Stimulated activated naive CD4-positive, alpha-beta T cell treated with Interleukin-2 at 50 U/mL for 16 hours (primary cell): ENCODE results near the gene FZD10.

Experiments used
- DNase-seq: peaks from one replicate; lab custom pipeline; 2025; lab: John Stamatoyannopoulos, UW

FZD10 gene

GRCh38 chr12:130154276-130155070 lies 7.8 kb upstream of the FZD10 start:
- DNase-seq, result no peak

- DNase-seq, result no peak
Measured at GRCh38 chr12:130155416-130156073, 6.7 kb upstream of the FZD10 start.

GRCh38 chr12:130156652-130157275 lies 5.5 kb upstream of the FZD10 start:
- DNase-seq, result no peak

- DNase-seq, result no peak
Measured at GRCh38 chr12:130157998-130158753, 4.1 kb upstream of the FZD10 start.

GRCh38 chr12:130158754-130159059 lies 3.6 kb upstream of the FZD10 start:
- no peak for DNase-seq

GRCh38 chr12:130160306-130160705 lies 2.0 kb upstream of the FZD10 start:
- DNase-seq, result no peak

- DNase-seq, result no peak
Measured at GRCh38 chr12:130160711-130161231, 1.5 kb upstream of the FZD10 start.

- DNase-seq, result no peak
Measured at GRCh38 chr12:130161261-130162243, 712 bp upstream of the FZD10 start.

GRCh38 chr12:130162745-130163460 lies 639 bp downstream of the FZD10 start:
- no peak for DNase-seq

- DNase-seq, result no peak
Measured at GRCh38 chr12:130163461-130164215, 1.4 kb downstream of the FZD10 start.

- DNase-seq, result no peak
Measured at GRCh38 chr12:130164216-130164542, 1.9 kb downstream of the FZD10 start.

- no peak for DNase-seq
Measured at GRCh38 chr12:130164936-130165335, 2.7 kb downstream of the FZD10 start.

GRCh38 chr12:130166306-130166705 lies 4.0 kb downstream of the FZD10 start:
- no peak for DNase-seq

GRCh38 chr12:130167537-130167936 lies 5.3 kb downstream of the FZD10 start:
- no peak for DNase-seq

- DNase-seq, result no peak
Measured at GRCh38 chr12:130169256-130169655, 7.0 kb downstream of the FZD10 start.

GRCh38 chr12:130169924-130170323 lies 7.7 kb downstream of the FZD10 start:
- no peak for DNase-seq

GRCh38 chr12:130170611-130171010 lies 8.3 kb downstream of the FZD10 start:
- no peak for DNase-seq

GRCh38 chr12:130177635-130178242 lies 15.5 kb downstream of the FZD10 start:
- no peak for DNase-seq

- DNase-seq, result no peak
Measured at GRCh38 chr12:130178282-130178681, 16.0 kb downstream of the FZD10 start.
